SW 1271 (cell line): Measurements from ENCODE around the gene APOBEC3B.
"Not testable (repeated sequence)": the region's sequence is repeated elsewhere in the genome, so short reads cannot be mapped to it uniquely, and the experiment has no call there.

Source experiments
- DNase-seq, 2 experiments: peaks; one replicate each; lab custom pipeline; 2025; lab: John Stamatoyannopoulos, UW

Gene APOBEC3B

GRCh38 chr22:38981992-38982927, at the start of gene APOBEC3B:
APOBEC3B (plus strand) TSS chr22:38982347; CDS start chr22:38982454, 107 bp downstream.
- peak; percentile 61 to 89 for DNase-seq

GRCh38 chr22:38935023-38935422, 47.1 kb upstream of the APOBEC3B start:
- DNase-seq: no peak

GRCh38 chr22:38935616-38936015, 46.5 kb upstream of the APOBEC3B start:
- DNase-seq: no peak

- DNase-seq: no peak
Observed at GRCh38 chr22:38936562-38936961, 45.6 kb upstream of the APOBEC3B start.

- DNase-seq: no peak
Observed at GRCh38 chr22:38937036-38937435, 45.1 kb upstream of the APOBEC3B start.

DNA sequence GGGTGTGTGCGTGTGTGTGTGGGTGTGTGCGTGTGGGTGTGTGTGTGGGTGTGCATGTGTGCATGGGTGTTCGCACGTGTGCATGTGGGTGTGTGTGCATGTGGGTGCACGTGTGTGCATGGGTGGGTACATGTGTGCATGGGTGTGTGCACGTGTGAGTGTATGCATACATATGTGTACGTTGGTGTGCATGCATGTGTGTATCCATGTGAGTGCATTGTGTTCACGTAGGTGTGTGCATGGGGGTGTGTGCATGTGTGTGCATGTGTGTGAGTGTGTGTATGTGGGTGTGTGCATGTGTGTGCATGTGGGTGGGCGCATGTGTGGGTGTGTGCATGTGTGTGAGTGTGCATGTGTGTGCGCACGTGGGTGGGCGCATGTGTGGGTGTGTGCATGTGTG, 44.6 kb upstream of the APOBEC3B start:
- DNase-seq: no peak

DNA sequence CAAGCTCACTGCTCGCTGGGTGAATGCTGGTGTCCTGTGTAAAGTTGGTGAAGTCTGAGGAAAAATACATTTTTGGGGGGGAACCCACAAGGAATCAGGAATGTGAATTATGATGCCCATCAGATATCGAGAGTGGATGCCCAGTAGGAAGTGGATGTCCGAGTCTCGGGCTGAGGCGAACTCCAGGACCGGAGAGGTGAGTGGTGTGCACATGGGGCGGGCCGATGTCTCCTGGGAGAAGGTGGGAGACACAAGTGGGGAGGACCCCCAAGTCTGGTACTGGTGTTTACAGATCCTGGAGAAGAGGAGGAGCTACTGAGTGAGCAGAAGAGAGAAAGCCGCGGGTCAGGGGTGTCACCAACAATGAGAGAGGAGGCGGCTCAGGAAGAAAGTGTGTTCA, 43.9 kb upstream of the APOBEC3B start:
- no peak for DNase-seq

GRCh38 chr22:38938925-38939324, 43.2 kb upstream of the APOBEC3B start:
- DNase-seq: no peak

GRCh38 chr22:38940811-38941384, 41.2 kb upstream of the APOBEC3B start:
- DNase-seq: no peak

GRCh38 chr22:38941488-38941987, 40.6 kb upstream of the APOBEC3B start:
- DNase-seq: no peak

DNA sequence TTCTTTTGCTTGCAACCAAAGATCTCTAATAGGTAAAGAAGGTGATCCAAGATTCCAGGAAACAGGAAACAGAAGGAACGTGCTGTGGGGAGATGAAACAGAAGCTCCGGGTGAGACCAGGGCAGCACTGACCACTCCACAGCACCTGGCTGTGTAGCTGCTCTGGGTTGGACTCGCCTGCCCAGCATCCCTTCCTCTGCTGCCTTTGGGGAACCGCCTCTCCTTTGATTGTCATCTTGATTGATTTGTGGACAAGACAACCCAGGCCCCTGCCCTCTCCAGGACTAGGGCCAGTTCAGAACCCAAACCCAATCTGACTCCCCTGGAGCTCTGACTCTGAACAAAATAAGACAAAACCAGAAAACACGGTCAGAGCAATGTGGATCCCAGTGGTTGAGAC, 39.4 kb upstream of the APOBEC3B start:
- DNase-seq: no peak

GRCh38 chr22:38943201-38943600, 38.9 kb upstream of the APOBEC3B start:
- DNase-seq: no peak

GRCh38 chr22:38943882-38944281, 38.3 kb upstream of the APOBEC3B start:
- no peak for DNase-seq

DNA sequence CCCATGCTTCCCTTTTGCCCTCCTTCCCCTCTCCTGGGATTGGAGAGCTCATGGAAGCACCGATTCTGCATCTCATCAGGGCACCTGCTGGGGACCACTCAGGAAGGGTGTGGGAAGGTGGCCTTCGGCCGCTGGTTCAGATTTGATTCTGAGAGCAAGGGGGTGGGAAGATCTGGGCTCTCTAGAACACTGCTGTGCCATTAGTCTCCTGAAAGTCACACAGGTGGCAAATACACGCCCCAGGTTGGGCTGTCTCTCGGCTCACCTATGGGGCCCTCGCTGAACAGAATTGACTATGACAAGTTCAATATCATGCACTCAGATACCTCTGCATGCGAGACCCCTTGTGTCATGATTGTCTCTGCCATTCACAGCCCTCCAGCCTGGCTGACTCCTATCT, 37.5 kb upstream of the APOBEC3B start:
- no peak for DNase-seq

DNA sequence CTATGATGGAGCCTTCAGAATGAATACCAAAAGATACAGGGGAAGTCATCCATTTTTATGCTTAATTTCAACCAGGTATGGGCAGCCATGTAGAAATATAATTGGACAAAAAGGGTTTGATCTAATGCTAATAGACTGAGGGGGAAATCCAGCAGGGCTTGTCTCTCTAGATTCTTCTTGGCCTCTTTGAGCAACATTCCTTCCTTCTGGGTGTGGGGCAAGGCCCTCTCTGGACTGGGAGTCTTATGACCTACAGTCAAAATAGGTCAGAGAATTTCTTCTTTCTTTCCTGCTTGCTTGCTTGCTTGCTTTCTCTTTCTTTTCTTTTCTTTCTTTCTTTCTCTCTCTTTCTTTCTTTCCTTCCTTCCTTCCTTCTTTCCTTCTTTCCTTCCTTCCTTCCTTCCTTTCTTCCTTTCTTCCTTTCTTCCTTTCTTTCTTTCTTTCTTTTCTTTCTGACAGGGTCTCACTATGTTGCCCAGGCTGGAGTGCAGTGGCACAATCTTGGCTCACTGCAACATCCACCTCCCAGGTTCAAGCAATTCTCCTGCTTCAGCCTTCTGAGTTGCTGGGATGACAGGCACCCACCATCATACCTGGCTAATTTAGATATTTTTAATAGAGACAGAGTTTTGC, 36.3 kb upstream of the APOBEC3B start:
- not testable (repeated sequence) for DNase-seq

DNA sequence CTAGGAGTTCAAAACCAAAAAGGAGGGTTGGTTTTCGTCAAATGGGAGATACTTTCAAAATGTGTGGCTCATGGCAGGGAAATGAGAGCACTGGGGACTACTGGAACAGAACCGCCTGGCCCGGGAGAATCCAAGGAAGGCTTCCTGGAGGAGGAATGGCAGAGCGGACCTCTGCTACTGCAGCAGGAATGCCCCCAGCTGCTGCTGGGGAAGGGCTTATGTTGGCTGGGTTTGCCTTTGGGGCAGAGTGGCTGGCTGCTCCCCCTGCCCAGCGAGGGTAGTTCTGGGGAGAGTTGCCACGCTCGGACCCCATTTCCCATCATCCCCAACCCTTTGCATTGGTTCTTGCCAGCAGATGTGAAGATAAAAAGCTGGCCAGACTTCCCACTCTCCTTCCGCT, 35.4 kb upstream of the APOBEC3B start:
- DNase-seq: no peak

- no peak for DNase-seq
Observed at GRCh38 chr22:38947321-38948140, 34.6 kb upstream of the APOBEC3B start.

DNA sequence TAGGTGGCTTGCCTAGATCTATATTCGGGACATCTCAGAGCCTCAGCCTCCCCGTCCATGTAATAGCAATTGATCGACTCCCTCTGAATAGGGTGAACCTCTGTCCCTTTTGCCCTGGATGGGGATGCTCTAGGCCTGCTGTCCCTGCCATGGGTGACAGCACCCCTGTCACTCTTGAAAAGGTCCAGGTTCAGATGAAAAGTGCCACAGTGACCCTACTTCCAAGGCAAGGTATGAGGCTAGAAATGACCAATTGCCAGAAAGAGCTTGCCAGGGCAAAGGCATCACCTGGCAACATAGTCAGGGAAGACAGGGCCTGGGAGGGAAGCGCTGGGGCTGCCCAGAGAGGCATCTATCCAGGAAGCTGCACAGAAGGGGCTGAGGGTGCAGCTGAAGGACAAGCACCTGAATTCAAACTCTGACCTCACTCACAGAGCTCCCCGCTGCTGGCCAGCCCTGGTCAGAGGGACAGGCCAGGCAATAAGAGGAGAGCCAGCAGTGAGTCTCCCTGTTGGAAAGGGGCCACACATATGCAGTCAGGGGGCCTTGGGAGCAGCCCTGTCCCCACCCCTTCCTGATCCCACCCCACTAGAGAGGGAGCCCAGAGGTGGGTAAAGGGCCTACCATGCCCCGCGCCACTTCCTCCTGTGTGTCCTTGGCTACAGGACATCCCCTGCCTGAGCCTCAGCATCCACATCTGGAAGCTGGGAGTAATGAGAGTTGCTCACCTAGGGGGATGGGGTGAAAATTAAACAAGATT, 33.8 kb upstream of the APOBEC3B start:
- DNase-seq: no peak

GRCh38 chr22:38949889-38950405, 32.2 kb upstream of the APOBEC3B start:
- no peak for DNase-seq

DNA sequence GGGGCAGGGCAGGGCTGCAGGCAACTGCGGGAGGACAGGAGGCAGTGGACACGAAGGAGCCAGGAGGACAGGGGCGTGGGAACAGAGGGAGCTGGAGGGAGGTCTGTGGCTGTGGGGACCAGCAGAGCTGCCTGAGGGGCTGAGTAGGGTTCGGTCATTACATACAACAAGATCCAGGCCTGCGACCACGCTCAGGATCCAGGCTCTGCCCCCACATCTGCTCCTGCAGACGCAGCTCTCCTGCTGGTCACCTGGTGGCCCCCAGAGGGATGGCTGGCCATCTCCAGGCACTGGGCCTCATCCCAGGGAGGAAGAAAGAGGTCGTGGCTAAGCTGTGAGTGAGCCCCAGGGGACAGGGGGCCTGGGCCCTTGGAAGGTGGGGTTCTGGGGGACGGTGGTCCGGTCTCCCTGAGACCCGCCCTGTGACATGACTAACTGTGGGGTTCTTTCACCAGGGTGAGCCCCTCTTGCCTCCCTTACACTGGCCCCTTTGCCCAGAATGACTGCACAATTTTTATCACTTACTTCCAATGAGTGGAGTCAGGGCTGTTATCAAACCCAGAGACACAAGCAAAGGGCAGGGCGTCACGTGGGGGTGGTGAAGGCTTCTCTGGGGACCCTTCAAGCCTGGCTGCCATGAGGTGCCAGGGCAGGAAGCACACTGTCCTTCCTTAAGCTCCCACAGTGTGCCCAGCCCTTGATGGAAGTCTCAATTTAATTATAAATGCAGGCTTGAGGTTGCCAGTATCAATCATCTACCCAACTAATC, 31.4 kb upstream of the APOBEC3B start:
- DNase-seq: no peak
